NCI-H446 treated with DMSO at 0.1 percent for 48 hours (cell line): Measurements from ENCODE around the gene RNF208.

ENCODE experiments used
- DNase-seq: peaks from one replicate; lab custom pipeline; 2025; lab: John Stamatoyannopoulos, UW

Gene RNF208

GRCh38 chr9:137227853-137228505 is 5.9 kb upstream of the RNF208 start:
- DNase-seq = no peak

GRCh38 chr9:137227054-137227852 is 5.2 kb upstream of the RNF208 start, which contains the start of gene RNF224:
Gene RNF224, plus strand, starts transcription at chr9:137227502. Its CDS starts 834 bp downstream, at chr9:137228336.
- DNase-seq = no peak

GRCh38 chr9:137226338-137227053 is 4.5 kb upstream of the RNF208 start:
- DNase-seq = no peak

DNA sequence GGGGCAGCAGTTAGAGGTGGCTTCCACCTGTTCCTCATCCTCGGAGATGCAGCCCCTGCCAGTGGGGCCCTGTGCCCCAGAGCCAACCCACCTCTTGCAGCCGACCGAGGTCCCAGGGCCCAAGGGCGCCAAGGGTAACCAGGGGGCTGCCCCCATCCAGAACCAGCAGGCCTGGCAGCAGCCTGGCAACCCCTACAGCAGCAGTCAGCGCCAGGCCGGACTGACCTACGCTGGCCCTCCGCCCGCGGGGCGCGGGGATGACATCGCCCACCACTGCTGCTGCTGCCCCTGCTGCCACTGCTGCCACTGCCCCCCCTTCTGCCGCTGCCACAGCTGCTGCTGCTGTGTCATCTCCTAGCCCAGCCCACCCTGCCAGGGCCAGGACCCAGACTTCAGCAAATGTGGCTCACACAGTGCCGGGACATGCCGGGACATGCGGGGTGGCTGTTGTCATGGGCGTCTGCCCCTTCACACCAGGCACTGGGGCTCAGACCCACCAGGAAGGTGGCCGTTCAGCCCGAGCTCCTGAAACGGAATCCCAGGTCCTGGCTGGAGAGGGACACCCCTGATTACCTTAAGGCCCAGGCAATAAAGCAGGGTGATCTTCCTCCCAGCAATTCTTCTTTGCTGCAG is 3.8 kb upstream of the RNF208 start:
- DNase-seq = no peak

DNA sequence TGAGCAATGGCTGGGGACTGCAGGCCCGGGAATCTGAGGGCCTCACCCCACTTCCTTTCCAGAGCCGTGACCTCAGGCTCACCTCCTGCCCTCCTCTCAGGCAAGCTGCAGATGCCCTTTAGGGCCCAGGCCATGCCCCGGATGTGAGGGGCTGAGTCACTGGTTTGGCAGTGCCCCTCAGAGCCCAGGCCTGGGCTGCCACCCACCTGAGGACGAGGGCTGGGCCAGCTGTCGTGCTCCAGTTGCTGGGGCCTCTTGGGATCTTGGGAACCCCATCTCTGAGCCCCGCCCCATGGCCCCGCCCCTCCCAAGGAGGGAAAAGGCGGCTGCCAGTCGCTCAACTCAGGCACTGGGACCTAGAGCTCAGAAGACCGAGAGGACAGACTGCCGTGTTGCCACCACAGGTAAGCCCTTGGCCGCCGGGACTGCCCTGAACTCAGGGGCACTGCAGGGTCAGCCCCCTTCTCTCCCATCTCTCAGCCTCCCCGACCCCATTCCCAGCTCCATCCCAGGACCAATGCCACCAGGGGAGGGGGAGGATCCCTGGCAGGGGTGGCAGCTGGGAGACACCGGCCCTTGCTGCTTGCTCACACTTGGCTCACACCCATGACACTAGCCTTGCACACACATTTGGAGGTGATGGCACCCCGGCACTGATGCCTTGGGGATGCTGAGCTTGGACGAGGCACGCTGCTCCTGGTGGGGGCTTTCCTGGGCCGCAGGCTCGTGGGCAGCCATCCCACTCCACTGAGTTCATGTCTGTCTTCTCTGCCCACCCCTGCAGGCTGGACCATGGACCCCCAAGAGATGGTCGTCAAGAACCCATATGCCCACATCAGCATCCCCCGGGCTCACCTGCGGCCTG is 3.0 kb upstream of the RNF208 start, which contains the start of gene CYSRT1:
Gene CYSRT1 (plus strand): TSS at position 345 of the 865 bp plus-strand sequence. CDS start 448 bp downstream, at position 793.
- no peak for DNase-seq

DNA sequence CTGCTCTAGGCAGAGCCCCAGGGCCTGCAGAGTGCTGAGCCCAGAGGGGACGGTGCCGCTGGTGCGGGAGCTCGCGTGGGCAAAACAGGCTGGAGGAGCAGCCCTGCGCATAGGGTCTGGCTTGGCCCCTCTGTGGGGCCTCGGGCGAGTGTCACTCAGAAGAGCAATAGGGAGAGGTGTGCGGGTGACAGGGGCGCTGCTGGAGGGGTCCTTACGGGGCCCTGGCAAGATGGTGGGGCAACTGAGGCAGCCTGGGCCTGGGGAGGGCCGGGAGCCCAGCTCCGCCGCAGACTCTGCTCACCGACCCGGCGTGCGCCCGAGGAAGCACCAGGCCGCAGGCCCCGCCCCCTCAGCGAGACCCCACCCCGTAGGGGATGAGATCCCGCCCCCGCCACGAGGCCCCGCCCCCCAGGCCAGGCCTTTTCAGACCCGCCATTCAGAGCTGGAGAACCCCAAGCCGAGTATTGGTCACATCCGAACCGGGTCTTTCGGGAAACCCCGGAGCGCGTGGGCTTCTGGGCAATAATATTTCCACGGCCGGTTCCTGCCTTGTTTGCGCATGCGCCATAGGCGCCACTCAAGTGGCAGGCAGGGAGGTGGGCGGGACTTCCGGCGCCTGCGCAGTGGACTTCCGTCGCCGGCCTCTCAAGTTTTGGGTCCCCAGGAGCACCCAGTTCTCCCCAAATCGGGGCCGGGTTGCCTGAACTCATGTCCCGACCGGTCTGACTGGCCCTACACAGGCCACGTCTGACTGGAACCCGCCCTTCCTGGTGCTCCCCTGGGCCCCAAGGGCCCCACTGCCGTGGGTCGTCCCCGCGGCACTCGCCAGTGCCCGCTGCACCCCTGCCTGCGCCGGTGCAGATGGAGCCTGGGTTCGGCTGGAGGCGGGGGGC is 1.3 kb upstream of the RNF208 start:
- DNase-seq = peak; percentile 89

DNA sequence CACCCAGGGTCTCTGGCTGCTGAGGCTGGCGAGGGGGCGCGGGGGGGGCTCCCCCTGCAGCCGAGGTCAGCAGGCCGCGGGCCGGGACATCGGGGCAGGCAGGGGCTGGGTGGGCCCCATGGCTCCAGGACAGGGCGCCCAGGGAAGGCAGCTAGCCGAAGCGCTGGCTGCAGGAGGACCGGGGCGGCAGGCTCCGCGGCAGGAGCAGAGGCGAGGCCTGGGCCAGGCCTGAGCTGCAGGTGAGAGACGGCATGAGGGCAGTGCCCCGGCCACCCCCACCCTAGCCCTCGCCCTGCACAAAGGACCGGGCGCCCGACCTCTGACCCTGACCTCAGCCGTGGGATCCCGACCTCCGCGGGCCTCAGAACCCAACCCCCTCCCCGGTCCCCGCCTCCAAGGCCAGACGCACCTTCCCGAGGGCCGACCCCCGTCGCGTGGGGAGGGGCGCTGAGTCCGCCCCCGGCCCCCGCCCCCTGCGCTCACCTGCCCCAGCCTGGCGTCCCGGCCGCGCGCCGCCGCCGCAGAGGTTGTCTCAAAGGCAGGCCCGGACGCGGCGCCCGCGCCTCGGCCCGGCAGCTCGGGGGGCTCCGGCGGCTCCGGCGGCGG is 431 bp downstream of the RNF208 start:
- DNase-seq = no peak

DNA sequence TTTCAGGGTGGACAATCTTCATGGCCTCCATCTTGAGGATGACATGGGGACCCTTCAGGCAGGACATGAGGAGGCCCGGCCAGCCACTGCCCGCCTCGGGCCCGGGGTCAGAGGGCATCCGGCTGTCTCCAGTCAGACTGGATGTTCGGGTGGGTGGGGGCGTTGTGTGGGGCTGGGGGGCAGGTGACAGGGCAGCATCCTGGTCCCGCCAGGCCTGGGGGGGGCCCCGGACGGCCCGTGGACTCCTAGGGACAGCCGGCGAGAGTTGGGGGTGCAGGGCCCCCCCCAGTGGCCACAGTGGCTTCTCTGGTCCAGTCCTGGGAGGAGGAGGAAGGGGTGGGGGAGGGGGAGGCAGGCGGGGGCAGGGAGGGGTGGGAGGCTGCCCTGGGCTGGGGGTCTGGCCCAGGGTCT is 940 bp downstream of the RNF208 start:
- no peak for DNase-seq

- no peak for DNase-seq
These were observed 1.5 kb downstream of the RNF208 start for GRCh38 chr9:137220317-137221094.

GRCh38 chr9:137219757-137220316 is 2.2 kb downstream of the RNF208 start:
- DNase-seq = no peak

DNA sequence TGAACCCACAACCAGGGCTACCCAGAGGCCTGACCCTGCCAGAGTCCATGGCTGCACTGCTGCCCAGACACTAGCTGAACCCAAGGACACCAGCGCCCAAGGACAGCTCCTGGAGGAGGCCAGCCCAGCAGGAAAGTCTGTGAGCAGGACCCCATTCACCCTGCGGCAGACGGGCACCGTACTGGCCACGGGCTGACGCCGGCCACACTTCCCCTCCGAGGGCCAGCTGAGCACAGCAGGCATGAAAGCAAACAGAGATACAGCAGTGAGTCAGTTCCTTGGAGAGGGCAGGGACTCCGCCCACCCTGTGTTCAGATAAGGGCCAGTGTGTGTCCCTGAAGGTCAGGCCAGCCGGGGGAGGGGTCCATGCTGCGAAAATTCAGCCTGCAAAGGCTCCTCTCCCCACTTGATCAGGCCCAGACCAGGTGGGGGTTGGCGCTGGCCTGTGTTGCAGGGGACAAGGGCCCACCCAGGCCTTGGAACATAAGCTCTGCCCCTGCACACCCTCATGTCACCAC is 3.2 kb downstream of the RNF208 start:
- no peak for DNase-seq

GRCh38 chr9:137218212-137218753 is 3.8 kb downstream of the RNF208 start:
- no peak for DNase-seq

- no peak for DNase-seq
These were observed 4.5 kb downstream of the RNF208 start for GRCh38 chr9:137217276-137218211.

DNA sequence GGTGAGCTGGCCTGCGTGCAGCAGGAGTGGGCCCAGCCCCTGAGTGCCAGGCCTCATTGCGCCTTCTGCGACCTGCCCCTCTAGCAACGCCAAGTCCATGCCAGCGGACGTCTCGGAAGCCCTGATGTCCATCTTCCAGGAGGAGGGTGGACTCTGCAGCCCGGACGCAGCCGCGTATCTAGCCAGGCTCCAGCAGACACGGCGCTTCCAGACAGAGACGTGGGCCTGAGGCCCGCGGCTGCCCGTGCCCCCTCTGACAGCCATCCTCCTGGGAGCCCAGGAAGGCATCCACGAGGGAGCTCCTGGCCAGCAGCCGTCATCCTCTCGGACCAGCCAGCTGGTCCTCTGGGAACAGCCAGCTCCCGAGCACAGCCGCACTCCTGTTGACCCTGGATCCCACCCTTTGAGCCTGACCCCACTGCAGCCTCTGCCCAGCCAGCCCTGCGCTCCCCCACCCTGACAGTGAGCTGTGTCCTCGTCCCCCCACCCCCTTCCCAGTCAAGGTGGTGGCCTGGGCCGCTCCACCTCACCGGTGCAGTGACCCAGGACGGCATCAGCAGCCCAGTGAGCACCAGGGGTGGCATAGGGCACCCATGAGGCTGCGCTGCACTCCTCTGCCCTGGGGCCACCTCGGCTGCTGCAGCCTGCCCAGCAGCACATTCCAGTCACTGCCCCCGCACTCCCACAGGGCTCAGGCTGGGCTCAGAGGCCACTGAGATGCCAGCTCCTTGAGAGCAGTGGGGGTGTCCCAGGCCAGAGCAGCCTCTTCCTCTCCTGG is 5.7 kb downstream of the RNF208 start:
- no peak for DNase-seq

DNA sequence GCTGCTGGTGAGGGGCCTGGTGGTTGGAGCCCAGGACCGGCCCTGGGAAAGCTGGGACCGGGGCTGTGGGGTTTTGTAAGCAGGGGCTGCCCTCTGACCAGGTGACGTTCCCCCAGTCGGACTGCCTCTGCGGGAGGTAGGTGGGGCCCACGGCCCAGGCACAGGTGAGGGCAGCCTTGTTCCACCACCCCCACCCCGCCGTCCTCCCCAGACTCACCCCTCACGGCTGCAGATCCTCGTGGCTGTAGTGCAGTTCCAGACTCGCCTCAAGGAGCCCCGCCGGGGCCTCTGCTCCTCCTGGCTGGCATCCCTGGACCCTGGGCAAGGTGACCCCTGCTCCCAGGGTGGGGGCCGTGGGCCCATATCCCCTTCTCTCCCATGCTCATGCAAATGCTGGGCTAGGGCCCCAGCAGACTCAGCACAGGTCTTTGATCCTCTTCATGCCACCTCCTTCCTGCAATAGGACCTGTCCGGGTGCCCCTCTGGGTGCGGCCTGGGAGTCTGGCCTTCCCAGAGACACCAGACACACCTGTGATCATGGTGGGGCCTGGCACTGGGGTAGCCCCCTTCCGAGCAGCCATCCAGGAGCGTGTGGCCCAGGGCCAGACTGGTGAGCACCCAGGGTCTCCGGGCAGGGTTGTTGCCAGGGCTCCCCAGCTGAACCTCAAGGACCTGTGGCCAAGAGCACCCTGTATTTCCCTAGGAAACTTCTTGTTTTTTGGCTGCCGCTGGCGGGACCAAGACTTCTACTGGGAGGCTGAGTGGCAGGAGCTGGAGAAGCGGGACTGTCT is 6.6 kb downstream of the RNF208 start:
- no peak for DNase-seq
